B cell (primary cell): Measurements from ENCODE around the gene SCN10A. TPM values are rescaled to one million over a fixed set of nuclear protein-coding genes. Genes with fewer than 3 reads are reported as not detected.

Experiments
- ATAC-seq: fragments of 200-7000 bp; cut with Tn5 transposase; one replicate; pipeline ENCODE4 v1.10.0; 2021; ENCODE audit warnings: low read depth, mild to moderate bottlenecking, moderate number of reproducible peaks, moderate library complexity
- CTCF ChIA-PET: fragments of 350-600 bp; sonication (Branson Sonifier 250); formaldehyde crosslinking; loops from one replicate; lab custom pipeline; 2021; ENCODE audit warnings: antibody characterized with exemption, inconsistent platforms; lab: Charles Lee
- POLR2A ChIA-PET: fragments of 350-600 bp; sonication (Branson Sonifier 250); formaldehyde crosslinking; loops from one replicate; lab custom pipeline; 2021; ENCODE audit warnings: antibody characterized with exemption; lab: Charles Lee
- DNase-seq: peaks from one replicate; pipeline ENCODE4 v3.0.0; 2013
- H2AFZ ChIP-seq: 2 replicates; pipeline ENCODE4 v1.6.1; 2012; ENCODE audit warnings: mild to moderate bottlenecking, low read depth, low read length; ENCODE audit not compliant: insufficient read depth, poor library complexity, severe bottlenecking
- H3K27ac ChIP-seq, 2 donors: 1 replicate in 1 of 2; 2 replicates in 1 of 2; pipeline ENCODE4 v1.5.1; 2012 to 2013; ENCODE audit warnings: low read length in 2 of 2, mild to moderate bottlenecking in 2 of 2, moderate library complexity in 1 of 2
- H3K27me3 ChIP-seq, 4 experiments: fragments of 200-600 bp in 1 of 4; sonication (generic) in 1 of 4; replicated peaks in 1 of 4; 1 replicate in 2 of 4; 2 replicates in 2 of 4; pipeline versions ENCODE4 v1.6.1 to v1.7.0; 2013 to 2016; ENCODE audit warnings: low read length in 3 of 4, mild to moderate bottlenecking in 2 of 4, mixed read lengths in 1 of 4, moderate library complexity in 1 of 4; ENCODE audit not compliant: insufficient read depth in 4 of 4, control insufficient read depth in 3 of 4; ENCODE audit errors: control extremely low read depth in 1 of 4
- H3K36me3 ChIP-seq, 2 experiments: replicated peaks in 1 of 2; 1 replicate in 1 of 2; 2 replicates in 1 of 2; pipeline versions ENCODE4 v1.6.1 to v1.7.1; 2013; ENCODE audit warnings: low read length in 1 of 2; ENCODE audit not compliant: insufficient read depth in 2 of 2, control insufficient read depth in 1 of 2; ENCODE audit errors: control extremely low read depth in 1 of 2, extremely low read depth in 1 of 2
- H3K4me1 ChIP-seq, 2 donors: fragments of 200-600 bp in 1 of 2; sonication (generic) in 1 of 2; 1 replicate in 1 of 2; 2 replicates in 1 of 2; pipeline versions ENCODE4 v1.5.1 to v1.6.1; 2013 to 2017; ENCODE audit warnings: low read length in 2 of 2; ENCODE audit not compliant: control insufficient read depth in 2 of 2, insufficient read depth in 2 of 2
- H3K4me2 ChIP-seq: replicated peaks from 2 replicates; pipeline ENCODE3; 2012; ENCODE audit warnings: mild to moderate bottlenecking, low read depth, low read length; ENCODE audit not compliant: poor library complexity, severe bottlenecking
- H3K4me3 ChIP-seq, 5 experiments: fragments of 200-600 bp in 1 of 5; sonication (generic) in 1 of 5; 1 replicate in 3 of 5; 2 replicates in 2 of 5; pipeline versions ENCODE4 v1.5.1 to v1.7.0; 2011 to 2016; ENCODE audit warnings: low read length in 4 of 5, mild to moderate bottlenecking in 4 of 5, low read depth in 2 of 5, control low read depth in 1 of 5, moderate library complexity in 1 of 5; ENCODE audit not compliant: insufficient read depth in 1 of 5; ENCODE audit errors: control extremely low read depth in 1 of 5, extremely low read depth in 1 of 5
- H3K79me2 ChIP-seq: fragments of 200-600 bp; sonication (generic); one replicate; pipeline ENCODE4 v1.6.0; 2016; ENCODE audit warnings: low read length; ENCODE audit not compliant: control insufficient read depth, insufficient read depth
- H3K9ac ChIP-seq: fragments of 200-600 bp; sonication (generic); 2 replicates; pipeline ENCODE4 v1.6.1; 2017; ENCODE audit warnings: mild to moderate bottlenecking, low read length, moderate library complexity
- H3K9me3 ChIP-seq, 3 donors: one replicate each; pipeline versions ENCODE4 v1.6.1 to v1.7.1; 2013; ENCODE audit warnings: low read length in 2 of 3; ENCODE audit not compliant: control insufficient read depth in 2 of 3, insufficient read depth in 1 of 3; ENCODE audit errors: control extremely low read depth in 1 of 3
- H4K20me1 ChIP-seq: 2 replicates; pipeline ENCODE4 v1.6.0; 2012; ENCODE audit warnings: mild to moderate bottlenecking, low read length; ENCODE audit not compliant: insufficient read depth, control insufficient read depth, poor library complexity, severe bottlenecking
- H3K27ac Mint-ChIP-seq: one replicate; pipeline ENCODE4 v1.8.0; 2021; ENCODE audit warnings: mixed read lengths
- H3K27me3 Mint-ChIP-seq: one replicate; pipeline ENCODE4 v1.8.0; 2021; ENCODE audit warnings: mixed read lengths
- H3K4me1 Mint-ChIP-seq: one replicate; pipeline ENCODE4 v1.8.0; 2021; ENCODE audit warnings: mixed read lengths
- H3K4me3 Mint-ChIP-seq: one replicate; pipeline ENCODE4 v1.8.0; 2021; ENCODE audit warnings: mixed read lengths
- H3K9me3 Mint-ChIP-seq: one replicate; pipeline ENCODE4 v1.8.0; 2022; ENCODE audit warnings: mixed read lengths; ENCODE audit not compliant: insufficient read depth
- EZH2 ChIP-seq: IDR thresholded peaks from 2 replicates; pipeline ENCODE4 v1.6.1; 2012; ENCODE audit warnings: borderline replicate concordance, low read depth, mild to moderate bottlenecking, moderate library complexity, low read length; ENCODE audit not compliant: insufficient read depth, poor library complexity, severe bottlenecking
- WGBS: methylation state at CpG from one replicate; pipeline ENCODE4 v1.1.5; 2013; ENCODE audit warnings: missing lambda C conversion rate; ENCODE audit not compliant: insufficient coverage; 5-methylcytosine and 5-hydroxymethylcytosine counted together
- intact Hi-C: fragments of 100-400 bp; cut with micrococcal nuclease; formaldehyde crosslinking; loops from one replicate; pipeline ENCODE4 v1.10.0; 2022
- polyA plus RNA-seq: library from polyadenylated mRNA; depleted of rRNA; stranded (reverse); fragments of >200 nt; gene quantifications from 2 replicates; pipeline ENCODE4 v1.2.3, GENCODE V29; 2012
- total RNA-seq, 2 donors: library from RNA; stranded (reverse); fragments of 120-200 nt in 1 of 2; gene quantifications; 1 replicate in 1 of 2; 2 replicates in 1 of 2; pipeline versions ENCODE4 v1.2.3 to v1.2.4, GENCODE V29; 2013 to 2022
- TF ChIP-seq, protein P1 (sequence below): fragments of 200-600 bp; IDR thresholded peaks from one replicate; pipeline ENCODE4 v1.8.0; 2022; ENCODE audit warnings: antibody characterized with exemption, mild to moderate bottlenecking

Gene SCN10A
- total and polyA plus RNA-seq, 2 donors (not counting 1 experiment from before 2014, with no cell fraction given) = not detected

DNA sequence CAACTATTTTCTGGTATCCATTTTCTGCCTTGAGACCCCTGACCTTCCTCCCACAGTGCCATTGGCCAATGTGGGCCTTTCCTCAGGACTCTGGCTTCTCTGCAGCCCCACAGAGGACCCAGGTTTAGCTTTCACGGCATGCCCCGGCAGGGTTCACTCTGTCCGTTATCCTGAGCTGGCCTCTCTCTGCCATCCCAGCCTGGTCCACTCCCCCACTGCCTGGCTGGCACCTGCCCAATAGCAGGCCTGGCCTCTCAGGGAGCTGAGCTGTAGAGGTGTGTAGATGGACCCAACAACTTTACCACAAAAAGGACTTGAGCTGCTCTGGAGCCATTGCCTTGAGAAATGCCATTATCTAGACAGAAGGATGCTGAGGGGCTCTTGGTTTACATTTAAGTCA is 57.5 kb downstream of the SCN10A start:
- Mint-ChIP-seq H3K4me1 (no peaks in the 10 kb centered on the region), H3K9me3 (no peaks in the 10 kb centered on the region), H3K4me3 (no peak overlapping the region), H3K27me3 (peaks cover 9% of the 10 kb centered on the region), H3K27ac (no peak overlapping the region)
- H3K4me3 ChIP-seq = no peak overlapping the region
- ATAC-seq (no peak), DNase-seq (no peak)
- H3K9ac ChIP-seq = no peak overlapping the region
- no peaks in the 10 kb centered on the region for H3K36me3 ChIP-seq
- WGBS = 100% methylated on average over 3 of the region's 3 CpGs
- intact Hi-C loops = no loop called here
- H3K27me3 ChIP-seq = peaks cover 0 to 5% (median 0%) of the 10 kb centered on the region in 4 experiments
- peaks cover 0 to 2% (median 0%) of the 10 kb centered on the region in 3 donors for H3K9me3 ChIP-seq
- H4K20me1 ChIP-seq = no peaks in the 10 kb centered on the region
- H3K27ac ChIP-seq = no peak overlapping the region
- no peak overlapping the region for H3K4me2 ChIP-seq
- CTCF ChIA-PET = no interaction called here
- POLR2A ChIA-PET = no interaction called here
- TF ChIP-seq, protein P1, sequence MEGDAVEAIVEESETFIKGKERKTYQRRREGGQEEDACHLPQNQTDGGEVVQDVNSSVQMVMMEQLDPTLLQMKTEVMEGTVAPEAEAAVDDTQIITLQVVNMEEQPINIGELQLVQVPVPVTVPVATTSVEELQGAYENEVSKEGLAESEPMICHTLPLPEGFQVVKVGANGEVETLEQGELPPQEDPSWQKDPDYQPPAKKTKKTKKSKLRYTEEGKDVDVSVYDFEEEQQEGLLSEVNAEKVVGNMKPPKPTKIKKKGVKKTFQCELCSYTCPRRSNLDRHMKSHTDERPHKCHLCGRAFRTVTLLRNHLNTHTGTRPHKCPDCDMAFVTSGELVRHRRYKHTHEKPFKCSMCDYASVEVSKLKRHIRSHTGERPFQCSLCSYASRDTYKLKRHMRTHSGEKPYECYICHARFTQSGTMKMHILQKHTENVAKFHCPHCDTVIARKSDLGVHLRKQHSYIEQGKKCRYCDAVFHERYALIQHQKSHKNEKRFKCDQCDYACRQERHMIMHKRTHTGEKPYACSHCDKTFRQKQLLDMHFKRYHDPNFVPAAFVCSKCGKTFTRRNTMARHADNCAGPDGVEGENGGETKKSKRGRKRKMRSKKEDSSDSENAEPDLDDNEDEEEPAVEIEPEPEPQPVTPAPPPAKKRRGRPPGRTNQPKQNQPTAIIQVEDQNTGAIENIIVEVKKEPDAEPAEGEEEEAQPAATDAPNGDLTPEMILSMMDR = no peak
- TF ChIP-seq EZH2 = no peak
- no peaks in the 10 kb centered on the region for H3K79me2 ChIP-seq
- H2AFZ ChIP-seq = no peak overlapping the region
- H3K4me1 ChIP-seq = no peaks in the 10 kb centered on the region

DNA sequence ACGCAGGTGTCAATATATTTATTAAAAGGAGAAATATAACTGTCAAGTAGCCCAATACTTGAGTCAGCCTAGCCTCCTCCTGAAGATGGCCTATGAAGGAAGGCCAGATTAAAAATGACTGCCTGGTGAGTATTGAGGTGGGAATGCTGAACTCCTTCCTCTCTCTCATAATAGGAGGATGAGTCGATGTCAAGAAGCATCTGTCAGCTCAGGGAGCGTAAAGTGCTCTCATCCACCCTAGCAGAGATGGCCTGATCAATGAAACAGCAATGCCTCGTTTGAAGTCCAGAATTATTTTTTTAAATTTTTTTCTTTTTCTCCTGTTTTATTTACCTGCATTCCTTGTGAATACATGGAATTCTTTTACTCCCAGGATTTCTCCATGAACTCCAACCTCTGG is 58.3 kb downstream of the SCN10A start:
- no peaks in the 10 kb centered on the region for H3K36me3 ChIP-seq
- no peaks in the 10 kb centered on the region for H3K4me1 ChIP-seq
- H3K9me3 Mint-ChIP-seq = no peaks in the 10 kb centered on the region
- intact Hi-C loops = no loop called here
- H3K4me3 Mint-ChIP-seq = no peak overlapping the region
- ChIA-PET POLR2A (no interaction called here), CTCF (no interaction called here)
- no peak overlapping the region for H3K4me2 ChIP-seq
- no peaks in the 10 kb centered on the region for H3K79me2 ChIP-seq
- H3K27ac Mint-ChIP-seq = no peak overlapping the region
- H3K27ac ChIP-seq = no peak overlapping the region
- peaks cover 0 to 5% (median 0%) of the 10 kb centered on the region in 4 experiments for H3K27me3 ChIP-seq
- DNase-seq (no peak), ATAC-seq (no peak)
- H3K4me3 ChIP-seq = no peak overlapping the region
- 100% methylated on average over 1 of the region's 4 CpGs for WGBS
- H3K9me3 ChIP-seq = peaks cover 0 to 2% (median 0%) of the 10 kb centered on the region in 3 donors
- H3K4me1 Mint-ChIP-seq = no peaks in the 10 kb centered on the region
- no peaks in the 10 kb centered on the region for H4K20me1 ChIP-seq
- H3K9ac ChIP-seq = no peak overlapping the region
- TF ChIP-seq EZH2 = no peak
- TF ChIP-seq, protein P1 = no peak
- H2AFZ ChIP-seq = no peak overlapping the region
- H3K27me3 Mint-ChIP-seq = peaks cover 9% of the 10 kb centered on the region
